Measurements from ENCODE around the gene CDH1.

Gene CDH1

DNA sequence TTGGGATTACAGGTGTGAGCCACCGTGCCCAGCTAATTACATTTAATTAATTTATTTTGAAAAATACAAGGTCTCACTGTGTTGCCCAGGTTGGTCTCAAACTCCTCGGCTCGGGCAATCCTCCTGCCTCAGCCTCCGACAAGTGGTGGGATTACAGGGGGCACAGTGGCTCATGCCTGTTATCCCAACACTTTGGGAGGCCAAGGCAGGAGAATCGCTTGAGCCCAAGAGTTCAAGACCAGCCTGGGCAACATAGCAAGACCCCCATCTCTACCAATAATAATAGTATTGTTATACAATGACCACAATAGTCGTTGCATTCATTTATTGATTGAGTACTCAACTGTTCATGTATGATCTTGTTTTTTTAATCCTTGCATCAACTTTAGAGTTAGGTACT lies 22.0 kb downstream of the CDH1 start:
- H3K4me3 ChIP-seq (ENCODE audit: low read depth, low read length), result no peak overlapping the region

DNA sequence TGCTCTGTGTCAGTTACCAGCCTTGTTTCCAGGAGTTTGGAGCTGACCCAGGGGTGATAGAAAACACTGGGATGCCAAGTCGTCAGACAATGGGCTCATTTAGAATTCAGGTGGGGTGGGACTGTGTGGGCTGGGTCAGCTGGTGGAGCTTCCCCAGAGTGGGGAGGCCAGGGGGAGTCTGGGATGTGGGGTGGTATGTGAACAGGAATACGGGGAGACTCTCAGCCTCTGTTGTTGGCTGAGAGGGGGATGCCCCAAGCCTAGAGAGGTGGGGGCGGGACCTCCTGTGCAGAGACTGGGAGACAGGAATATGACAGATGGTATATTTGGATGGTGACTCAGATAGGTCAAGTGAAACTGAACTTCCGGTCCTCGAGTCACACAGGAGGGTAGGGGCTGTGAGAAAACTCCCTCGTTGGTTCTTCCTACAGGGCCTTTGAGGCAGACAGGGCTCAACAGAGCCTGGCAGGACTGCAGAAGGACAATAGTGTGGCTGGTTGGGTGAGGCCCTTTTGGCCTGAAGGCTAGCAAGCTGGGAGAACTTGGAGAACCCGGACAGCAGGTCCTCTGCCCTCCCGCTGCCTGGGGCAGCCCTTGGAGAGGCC lies 23.7 kb downstream of the CDH1 start:
- no peak overlapping the region for H3K4me3 ChIP-seq (ENCODE audit: low read depth, low read length)

DNA sequence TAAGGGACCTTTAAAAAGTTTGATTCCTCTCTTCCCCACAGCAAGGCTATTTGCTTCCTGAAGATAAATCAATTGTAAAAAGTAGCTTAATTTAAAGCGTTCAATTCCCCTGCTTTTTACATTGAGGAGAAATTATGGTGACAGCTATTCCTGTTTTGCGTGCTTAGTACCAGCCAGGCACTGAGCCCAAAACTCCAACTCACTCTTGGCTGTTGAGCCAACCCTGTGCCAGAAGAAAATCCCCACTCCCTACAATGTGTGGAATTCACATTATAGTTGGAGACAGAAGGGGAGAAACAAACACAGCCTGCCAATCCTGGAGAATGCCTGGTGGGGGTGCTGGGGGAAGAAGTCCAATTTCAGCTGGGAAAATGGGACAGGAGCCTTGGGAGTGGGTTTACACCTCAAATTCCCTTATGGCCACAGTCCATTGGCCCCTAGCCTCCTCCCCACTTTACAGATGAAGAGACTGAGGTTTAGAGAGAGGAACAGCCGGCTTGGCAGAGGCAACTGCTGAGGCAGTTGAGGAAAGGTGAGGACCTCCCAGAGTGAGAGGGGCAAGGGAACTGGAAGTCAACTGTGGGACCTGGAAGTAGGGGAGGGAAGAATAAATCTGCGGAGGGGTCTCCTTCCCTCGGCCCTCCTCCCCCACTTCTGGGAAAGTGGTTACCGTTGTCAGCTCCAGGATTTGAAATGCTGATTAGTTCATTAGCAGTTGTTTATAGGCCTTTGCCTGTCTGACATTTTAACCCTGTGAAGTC lies 26.1 kb downstream of the CDH1 start:
- H3K4me3 ChIP-seq (ENCODE audit: low read depth, low read length), result no peak overlapping the region

DNA sequence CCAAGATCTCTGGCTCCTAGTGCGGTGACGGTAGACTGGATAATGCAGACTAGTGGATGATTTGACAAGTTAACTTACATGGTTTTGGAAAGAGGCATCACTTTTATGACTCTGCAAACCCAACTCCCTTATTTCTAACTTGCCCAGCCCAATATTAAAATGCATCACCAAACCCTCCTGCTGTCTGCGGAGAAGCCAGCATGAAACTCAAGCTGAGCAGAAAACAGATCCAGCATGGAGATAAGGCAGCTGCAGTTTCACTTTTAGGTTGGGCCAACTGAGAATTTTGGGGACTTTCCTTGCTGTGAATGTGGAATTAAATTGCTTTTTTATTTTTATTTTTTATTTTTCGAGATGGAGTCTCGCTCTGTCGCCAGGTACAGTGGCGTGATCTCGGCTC lies 27.8 kb downstream of the CDH1 start:
- H3K4me3 ChIP-seq (ENCODE audit: low read depth, low read length), result no peak overlapping the region

DNA sequence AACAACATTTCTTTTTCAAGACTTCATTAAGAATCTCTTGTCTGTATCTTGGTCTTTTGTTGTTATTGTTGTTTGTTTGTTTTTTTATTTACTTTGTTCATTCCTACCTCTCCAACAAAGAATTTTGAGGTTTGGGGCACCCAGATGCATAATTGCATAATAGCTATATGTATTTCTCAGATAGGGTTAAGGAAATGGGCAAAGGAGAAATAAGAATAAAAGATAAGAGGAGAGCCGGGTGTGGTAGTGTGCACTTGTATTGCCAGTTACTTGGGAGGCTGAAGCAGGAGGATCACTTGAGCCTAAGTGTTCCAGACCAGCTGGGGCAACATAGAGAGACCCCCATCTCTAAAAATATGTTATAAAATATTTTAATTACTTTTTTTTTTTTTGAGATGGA lies 30.5 kb downstream of the CDH1 start:
- no peak overlapping the region for H3K4me3 ChIP-seq (ENCODE audit: low read depth, low read length)

DNA sequence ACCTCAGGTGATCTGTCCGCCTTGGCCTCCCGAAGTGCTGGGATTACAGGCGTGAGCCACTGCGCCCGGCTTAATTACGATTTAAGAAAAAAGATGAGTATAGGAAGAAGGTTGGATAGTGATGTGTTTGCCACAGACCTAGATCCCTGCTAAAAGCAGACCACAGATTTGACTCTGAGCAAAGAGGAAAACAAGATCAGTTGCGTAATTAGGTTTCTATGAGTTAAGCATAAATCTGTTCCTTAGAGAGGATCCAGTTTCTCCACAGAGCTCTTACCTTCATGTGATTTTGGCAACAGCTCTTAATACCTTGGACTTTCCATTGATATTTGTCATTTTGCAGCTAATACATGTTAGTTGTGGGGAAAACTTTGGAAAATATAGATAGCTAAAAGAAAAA lies 31.1 kb downstream of the CDH1 start:
- no peak overlapping the region for H3K4me3 ChIP-seq (ENCODE audit: low read depth, low read length)

DNA sequence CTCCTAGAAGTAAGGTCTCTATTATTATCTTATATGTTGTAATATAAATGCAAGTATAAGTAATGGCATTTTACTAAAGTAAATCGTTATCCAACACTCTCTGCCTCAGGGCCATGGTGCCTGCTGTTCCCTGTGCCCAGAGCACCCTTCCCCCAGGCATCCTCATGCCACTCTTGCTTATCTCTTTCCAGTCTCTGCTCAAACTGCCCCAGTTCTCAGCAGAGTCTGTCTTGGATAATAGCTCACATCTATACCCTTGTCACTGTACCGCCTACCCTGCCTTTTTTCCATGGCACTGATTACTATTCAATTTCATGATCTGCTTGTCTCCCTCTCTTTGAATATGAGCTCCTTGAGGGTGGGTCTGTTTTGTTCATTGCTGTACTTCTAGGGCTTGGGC lies 31.7 kb downstream of the CDH1 start:
- no peak overlapping the region for H3K4me3 ChIP-seq (ENCODE audit: low read depth, low read length)

DNA sequence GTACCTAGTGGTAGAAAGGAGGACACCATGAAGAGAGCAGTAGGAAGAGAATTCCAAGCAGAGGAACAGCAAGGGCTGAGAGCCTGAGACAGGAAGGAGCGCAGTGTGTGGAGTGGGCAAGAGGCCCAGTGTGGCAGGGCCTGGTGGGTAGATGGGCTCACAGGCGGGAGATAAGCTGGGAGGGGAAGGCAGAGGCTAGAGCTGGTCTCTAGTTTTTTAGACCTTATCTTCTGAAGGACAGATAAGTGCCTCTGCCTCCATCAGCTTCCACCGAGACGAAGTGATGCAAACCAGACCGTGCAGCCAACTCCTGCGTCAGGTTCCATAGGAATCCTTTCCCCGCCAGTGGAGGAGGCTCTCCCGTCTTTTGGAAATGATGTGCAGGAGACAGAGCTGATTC lies 33.6 kb downstream of the CDH1 start:
- no peak overlapping the region for H3K4me3 ChIP-seq (ENCODE audit: low read depth, low read length)

DNA sequence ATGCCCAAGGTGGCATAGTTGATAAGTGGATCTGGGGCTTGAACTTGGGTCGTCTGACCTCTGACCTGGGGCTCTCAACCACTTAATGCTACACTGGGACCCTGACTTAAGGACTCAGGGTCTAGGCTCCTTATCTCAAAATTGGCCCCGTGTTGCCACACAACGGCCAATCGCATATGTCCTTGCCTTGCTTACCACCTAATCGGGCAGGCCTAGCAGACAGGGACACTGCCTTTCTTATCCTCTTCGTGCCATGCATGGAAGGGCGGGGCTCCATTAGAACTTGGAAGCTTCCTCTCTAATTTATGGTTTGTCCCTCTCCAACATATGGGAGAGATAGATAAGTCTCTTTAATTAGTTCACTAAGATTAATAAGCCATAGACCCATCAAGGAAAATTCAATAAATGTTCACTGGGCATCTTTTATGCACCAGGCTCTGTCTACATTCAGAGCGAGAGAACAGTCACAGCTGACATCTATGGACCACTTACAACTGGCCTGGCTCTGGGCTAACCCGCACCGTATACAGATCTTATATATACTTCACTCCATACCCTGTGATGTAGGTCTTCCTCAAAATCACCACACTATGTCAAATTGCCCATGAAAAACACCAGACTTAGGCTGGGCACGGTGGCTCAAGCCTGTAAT lies 35.1 kb downstream of the CDH1 start:
- no peak overlapping the region for H3K4me3 ChIP-seq (ENCODE audit: low read depth, low read length)

DNA sequence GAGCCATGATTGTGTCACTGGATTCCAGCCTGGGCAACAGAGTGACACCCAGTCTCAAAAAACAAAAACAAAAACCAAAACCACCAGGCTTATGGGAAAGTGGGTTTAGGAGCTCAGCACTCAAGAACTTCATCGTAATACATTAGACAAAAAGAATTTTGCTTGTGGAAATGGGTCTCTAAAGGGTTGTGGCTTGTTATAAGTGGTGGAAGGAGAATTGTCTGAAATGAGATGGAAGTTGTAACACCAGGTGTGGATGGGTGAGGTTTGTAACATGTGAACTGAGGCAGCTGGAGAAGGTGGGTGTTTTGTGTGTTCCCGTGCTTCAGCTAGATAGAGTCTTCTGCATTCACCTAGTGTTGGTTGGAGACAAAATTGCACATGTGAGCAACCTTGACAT lies 35.8 kb downstream of the CDH1 start:
- no peak overlapping the region for H3K4me3 ChIP-seq (ENCODE audit: low read depth, low read length)

DNA sequence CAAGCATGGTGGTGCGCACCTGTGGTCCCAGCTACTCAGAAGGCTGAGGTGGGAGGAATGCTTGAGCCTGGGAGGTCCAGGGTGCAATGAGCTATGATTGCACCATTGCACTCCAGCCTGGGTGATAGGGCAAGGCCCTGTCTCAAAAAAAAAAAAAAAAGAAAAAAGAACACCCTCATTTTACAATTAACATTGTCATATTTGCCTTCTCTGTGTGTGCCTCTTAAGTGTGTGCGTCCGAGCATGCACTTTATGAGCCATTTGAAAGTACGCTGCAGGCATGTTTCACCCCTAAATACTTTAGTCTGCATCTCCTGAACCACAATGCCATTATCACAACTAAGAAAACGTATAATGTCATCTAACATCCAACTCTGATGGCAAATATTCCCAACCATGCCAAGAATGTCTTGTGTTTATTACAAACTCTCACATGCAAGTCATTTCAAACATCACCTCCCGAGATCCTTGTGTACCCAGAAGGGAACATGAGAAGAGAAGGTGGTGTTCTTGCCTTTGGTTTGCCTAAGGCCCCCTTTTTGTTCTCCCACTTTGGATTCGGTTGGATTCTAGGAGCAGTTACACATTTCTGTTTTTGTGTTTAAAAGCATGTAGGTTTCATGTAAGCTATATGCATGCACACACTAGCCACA lies 38.0 kb downstream of the CDH1 start:
- no peak overlapping the region for H3K4me3 ChIP-seq (ENCODE audit: low read depth, low read length)

DNA sequence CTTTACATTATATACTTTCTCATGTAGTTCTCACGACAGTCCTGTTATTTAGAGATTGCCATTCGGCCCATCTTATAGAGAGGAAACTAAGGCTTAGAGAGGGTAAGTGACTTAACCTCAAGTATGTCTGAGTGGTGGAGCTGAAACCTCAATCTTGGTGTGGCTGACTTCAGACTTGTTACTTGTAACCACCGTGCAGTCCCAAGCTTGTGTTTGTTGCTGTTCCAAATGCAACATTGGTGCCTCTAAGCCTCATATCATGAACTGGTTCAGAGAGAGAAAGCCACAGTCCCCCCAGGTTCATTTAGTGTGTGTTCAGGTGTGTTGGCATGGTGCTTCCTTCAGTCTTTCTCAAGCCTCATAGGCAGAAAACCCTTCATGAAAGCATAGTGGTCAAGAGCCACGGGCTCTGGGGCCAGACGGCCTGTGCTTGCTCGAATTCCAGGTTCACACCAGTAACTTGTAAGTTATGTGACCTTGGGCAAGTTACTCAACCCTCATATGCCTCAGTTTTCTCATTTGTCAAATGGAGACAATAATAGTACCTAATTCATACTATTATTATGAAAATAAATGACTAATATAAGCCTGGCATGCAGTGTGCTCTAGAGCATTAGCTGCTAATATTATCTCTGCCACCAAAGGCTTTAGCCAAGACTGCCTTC lies 39.9 kb downstream of the CDH1 start:
- no peak overlapping the region for H3K4me3 ChIP-seq (ENCODE audit: low read depth, low read length)

DNA sequence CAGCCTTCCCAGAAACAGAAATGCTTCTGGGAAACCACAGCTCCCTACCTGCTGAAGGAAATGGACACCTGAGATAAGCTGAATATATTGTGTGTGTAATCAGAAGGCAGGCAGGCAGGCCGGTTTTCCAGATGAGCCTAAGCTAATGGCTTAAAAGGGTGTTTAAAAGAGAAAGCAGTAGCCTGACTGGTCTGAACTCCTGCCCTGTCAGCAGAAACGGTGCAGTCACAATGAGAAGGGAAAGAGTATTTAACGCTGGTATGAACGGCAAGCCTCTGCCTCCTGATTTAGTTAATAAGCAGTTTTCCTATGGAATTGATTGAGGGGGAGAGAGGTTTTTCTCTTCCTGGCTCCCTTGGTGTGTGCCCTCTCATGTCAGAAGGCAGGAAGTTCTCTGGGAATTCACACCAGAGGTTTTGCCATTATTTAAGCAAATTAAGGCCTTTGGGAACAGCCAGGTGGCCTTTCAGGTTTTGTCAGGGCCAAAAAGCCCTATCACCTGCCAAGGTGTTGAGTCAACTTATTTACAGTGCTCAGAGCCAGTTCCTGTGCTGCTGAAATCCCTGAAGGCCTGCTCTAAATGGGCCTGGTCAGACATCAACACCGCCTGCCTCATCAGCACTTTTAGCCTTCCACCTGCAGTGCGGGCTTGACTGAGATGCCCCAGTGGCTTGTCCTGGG lies 41.6 kb downstream of the CDH1 start:
- H3K4me3 ChIP-seq (ENCODE audit: low read depth, low read length), result no peak overlapping the region

DNA sequence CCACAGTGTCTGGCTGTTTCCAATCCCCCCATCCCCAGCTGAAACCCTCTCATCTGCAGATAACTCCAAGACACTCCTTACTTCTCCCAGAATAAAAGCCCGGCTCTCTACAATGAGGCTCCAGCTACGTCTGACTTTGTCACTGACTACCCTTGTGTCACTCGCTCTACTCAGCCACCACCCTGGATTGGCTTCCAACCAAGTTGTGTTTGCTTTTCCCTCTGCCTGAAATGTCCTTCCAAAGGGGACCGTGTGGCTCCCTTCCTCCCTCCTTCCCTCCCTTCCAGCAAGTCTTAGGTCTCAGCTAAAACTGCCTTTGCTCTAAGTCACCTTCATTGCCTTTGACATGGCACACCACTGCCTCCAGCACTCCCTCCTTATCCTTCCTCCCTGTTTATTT lies 42.8 kb downstream of the CDH1 start:
- no peak overlapping the region for H3K4me3 ChIP-seq (ENCODE audit: low read depth, low read length)

DNA sequence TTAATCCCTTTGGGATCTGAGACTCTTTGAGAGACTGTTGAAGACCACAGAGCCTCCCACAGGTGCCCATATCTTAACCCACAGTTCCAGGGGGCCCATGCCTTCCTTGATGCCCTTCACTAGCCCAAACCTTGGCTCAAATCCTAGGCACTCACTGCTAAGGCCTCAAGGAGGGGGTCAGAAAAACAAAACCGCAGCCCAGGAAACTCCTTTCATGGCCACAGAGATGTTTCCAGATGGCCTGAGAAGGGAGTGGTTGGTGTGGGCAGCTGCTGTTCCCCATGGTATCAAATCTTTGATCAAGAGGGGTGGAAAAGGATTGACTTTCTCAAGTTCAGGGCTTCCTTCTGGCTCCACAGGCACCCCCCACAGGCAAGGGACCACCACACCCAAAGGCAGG lies 44.7 kb downstream of the CDH1 start:
- H3K4me3 ChIP-seq (ENCODE audit: low read depth, low read length), result no peak overlapping the region

DNA sequence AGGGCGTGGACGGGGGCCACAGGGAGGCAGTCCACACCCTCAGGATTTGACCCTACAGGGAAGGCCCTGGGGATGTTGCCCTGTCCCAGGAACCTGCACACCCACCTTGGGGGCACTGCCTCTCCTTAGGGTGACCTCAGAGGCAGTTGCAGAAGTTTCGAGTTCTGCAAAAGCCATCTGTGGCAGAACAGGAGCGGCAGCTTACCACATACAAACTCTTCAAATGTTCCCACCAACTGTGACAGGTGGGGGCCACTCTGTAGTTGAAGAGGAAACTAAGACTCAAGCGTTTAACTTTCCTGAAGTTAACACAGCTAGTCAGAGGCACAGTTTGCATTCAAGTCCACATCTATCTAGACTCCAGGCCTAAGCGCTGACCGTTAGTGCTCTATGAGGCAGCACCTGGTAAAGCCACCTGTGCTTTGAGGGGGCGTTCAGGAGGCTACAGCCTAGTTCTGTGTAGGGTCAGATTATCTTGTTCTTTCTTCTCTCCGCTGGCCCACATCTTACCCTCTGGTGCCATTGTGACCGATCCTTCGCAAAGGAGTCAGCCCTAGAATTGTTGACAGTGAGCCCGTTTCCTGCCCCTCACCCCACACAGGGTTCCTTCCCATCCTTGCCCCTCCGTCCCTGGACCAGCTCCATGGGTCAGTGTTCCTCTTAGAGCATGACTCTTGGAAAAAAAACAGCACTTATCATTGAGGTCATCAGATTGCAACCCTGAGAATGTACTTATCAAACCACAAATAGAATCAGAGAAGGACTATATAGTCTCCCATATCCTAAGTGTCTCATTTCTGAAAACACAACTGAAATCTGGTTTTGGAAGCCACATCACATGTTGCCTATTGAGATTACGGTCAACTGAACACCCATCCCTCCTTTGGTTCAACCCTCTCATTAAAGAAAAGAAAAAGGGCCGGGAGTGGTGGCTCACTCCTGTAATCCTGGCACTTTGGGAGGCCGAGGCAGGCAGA lies 45.4 kb downstream of the CDH1 start:
- no peak overlapping the region for H3K4me3 ChIP-seq (ENCODE audit: low read depth, low read length)

DNA sequence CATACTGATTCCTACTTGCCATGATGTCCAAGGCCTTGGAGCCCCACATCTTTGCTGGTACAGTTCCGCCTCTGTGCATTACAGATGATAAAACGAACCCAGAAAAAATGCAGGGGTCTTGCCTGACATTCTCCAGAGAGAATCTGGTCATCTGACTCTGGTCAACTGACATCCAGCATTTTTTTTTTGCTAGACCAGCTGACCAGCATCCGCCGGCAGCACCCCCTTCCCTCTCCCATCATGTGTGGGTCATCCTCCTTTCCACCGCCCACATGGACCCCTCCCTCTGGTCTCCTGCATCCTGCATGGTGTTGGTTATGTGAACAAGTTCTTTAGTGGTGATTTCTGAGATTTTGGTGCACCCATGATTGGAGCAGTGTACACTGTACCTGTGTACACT lies 47.1 kb downstream of the CDH1 start:
- H3K4me3 ChIP-seq (ENCODE audit: low read depth, low read length), result no peak overlapping the region

DNA sequence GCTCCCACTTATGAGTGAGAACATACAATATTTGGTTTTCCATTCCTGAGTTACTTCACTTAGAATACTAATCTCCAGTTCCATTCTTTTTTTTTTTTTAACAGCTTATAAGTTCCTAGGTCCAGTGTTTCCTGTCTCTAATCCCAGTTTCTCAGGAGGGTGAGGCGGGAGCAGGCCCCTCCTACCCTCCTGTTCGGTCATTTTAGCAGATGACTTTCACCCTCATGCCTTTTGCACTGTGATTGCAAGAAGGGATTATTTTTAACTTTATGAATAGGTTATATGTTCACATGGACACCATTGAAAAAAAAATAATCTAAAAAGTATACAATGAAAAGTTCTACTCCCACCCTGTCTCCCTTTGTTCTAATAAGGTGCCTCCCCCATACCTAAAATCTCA lies 47.6 kb downstream of the CDH1 start:
- no peak overlapping the region for H3K4me3 ChIP-seq (ENCODE audit: low read depth, low read length)

DNA sequence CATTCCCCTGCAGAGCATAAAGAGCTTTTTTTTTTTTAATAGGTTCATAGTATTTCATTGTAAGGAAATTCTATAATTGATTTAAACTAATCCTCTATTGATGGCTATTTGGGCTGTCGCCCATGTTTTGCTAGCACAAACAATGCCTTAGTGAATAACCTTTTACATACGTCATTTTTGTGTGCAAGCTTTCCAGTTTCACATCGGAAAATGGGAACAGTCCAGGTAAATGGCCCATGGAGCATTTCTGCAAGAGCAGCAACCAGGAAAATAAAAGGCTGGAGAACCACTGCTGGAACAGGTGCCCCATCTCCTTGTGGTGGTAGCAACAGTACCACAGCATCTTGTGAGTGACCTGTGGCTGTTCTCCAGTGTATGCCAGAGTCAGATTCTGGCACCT lies 48.6 kb downstream of the CDH1 start:
- no peak overlapping the region for H3K4me3 ChIP-seq (ENCODE audit: low read depth, low read length)
